ENCODE measurements around the gene AFG3L2. TPM values are rescaled to one million over a fixed set of nuclear protein-coding genes. Genes with fewer than 3 reads are reported as not detected.
"Not testable (repeated sequence)": the region's sequence is repeated elsewhere in the genome, so short reads cannot be mapped to it uniquely, and the experiment has no call there.

AFG3L2 gene
- total and polyA plus RNA-seq, 12 donors = 15.6 to 89.8 (median 47.4) TPM

DNA sequence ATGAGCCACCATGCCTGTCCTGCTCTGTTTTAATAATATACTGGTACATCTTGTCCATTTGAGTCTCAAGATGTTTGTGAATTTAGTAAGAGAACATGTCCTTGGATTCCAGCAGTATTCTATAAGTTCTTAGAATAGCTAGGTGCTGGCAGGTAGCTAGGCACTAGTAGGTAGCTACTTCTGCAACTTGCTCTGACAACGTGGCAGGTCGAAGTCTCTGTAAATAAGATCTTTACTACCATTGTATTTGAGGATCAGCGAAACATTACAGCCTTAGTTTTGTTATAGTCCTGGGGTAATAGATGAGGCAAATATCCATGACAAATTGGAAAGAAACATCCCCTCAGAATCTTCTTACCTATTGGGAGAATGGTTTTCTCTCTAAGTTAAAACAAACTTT lies 16.5 kb upstream of the AFG3L2 start:
- no peaks in the 10 kb centered on the region for H3K9me3 ChIP-seq (replicated peaks in 1 of 3)
- intact Hi-C loops (cut with DNase I) = loop anchor here (5.0 kb wide), 1 partner anchor 269 kb away; no protein-coding TSS in a partner anchor
- no peaks in the 10 kb centered on the region for H3K4me1 ChIP-seq (replicated peaks in 1 of 2)
- no peak for DNase-seq
- no peak overlapping the region for H3K27ac ChIP-seq
- no peaks in the 10 kb centered on the region for H3K36me3 ChIP-seq (replicated peaks in 1 of 2)
- TF ChIP-seq, protein P1, sequence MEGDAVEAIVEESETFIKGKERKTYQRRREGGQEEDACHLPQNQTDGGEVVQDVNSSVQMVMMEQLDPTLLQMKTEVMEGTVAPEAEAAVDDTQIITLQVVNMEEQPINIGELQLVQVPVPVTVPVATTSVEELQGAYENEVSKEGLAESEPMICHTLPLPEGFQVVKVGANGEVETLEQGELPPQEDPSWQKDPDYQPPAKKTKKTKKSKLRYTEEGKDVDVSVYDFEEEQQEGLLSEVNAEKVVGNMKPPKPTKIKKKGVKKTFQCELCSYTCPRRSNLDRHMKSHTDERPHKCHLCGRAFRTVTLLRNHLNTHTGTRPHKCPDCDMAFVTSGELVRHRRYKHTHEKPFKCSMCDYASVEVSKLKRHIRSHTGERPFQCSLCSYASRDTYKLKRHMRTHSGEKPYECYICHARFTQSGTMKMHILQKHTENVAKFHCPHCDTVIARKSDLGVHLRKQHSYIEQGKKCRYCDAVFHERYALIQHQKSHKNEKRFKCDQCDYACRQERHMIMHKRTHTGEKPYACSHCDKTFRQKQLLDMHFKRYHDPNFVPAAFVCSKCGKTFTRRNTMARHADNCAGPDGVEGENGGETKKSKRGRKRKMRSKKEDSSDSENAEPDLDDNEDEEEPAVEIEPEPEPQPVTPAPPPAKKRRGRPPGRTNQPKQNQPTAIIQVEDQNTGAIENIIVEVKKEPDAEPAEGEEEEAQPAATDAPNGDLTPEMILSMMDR (IDR thresholded peaks at IDR 0.05) = no peak
- TF ChIP-seq POLR2A (IDR thresholded peaks at IDR 0.05) = no peak
- 84 to 94% (median 86%) methylated on average over 3 of the region's 3 CpGs for WGBS, 4 donors
- no peaks in the 10 kb centered on the region for H3K27me3 ChIP-seq
- H3K4me3 ChIP-seq = no peak overlapping the region

DNA sequence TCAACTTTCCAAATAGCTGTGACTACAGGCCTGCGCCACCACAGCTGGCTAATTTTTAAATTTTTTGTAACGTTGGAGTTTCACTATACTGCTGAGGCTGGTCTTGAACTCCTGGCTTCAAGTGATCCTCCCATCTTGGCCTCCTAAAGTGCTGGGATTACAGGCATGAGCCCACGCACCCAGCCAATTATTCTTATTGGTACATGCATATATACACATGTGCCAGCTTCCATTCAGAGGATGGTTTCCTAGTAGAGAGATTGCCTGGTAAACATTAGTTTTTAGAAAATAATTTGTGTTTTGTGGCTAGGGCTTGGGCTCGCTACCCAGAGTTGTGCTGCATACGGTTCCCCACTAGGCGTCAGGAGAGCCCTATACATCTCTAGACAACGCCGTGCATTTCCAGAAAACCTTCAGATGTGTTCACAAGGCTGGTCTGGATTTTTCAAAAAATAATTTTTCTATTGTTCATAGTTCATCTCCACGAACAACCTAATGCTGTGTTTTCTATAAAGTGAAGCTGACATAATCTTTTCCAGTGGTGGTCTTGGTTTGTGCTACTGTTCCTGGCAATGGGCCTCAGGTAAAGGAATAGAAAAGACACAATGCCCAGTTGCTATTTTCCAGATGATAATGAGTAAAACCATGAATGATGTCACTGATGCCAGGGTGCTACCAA lies 14.6 kb upstream of the AFG3L2 start:
- H3K27ac ChIP-seq = no peak overlapping the region
- peak; percentile 52 to 86 (median 71) for DNase-seq
- no peaks in the 10 kb centered on the region for H3K36me3 ChIP-seq (replicated peaks in 1 of 2)
- no peaks in the 10 kb centered on the region for H3K9me3 ChIP-seq (replicated peaks in 1 of 3)
- H3K4me3 ChIP-seq = no peak overlapping the region
- no peaks in the 10 kb centered on the region for H3K4me1 ChIP-seq (replicated peaks in 1 of 2)
- TF ChIP-seq POLR2A (IDR thresholded peaks at IDR 0.05) = no peak
- TF ChIP-seq, protein P1 (IDR thresholded peaks at IDR 0.05) = peak; percentile 82 to 97 (median 93)
- no peaks in the 10 kb centered on the region for H3K27me3 ChIP-seq
- 6 to 12% (median 8%) methylated on average over 9 of the region's 9 CpGs for WGBS, 4 donors
- intact Hi-C loops (cut with DNase I) = loop anchor here (5.0 kb wide), 1 partner anchor 271 kb away; no protein-coding TSS in a partner anchor

DNA sequence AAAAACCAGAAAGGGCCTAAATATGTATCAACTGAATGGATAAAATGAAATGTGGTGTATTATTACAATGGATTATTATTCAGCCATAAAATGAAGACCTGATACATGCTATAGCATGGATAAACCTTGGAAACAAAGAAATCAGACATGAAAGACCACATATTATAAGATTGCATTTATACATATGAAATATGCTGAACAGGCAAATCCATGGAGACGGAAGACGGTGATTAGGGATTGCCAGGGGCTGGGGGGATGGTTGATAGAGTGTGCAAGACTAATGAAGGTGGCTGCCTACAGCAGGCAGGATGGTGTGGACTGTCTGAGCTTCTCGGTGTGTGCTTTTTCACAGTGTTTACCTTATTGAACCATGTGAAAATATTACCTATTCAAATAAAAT lies 11.4 kb upstream of the AFG3L2 start:
- H3K36me3 ChIP-seq (replicated peaks in 1 of 2) = no peaks in the 10 kb centered on the region
- 84 to 89% (median 85%) methylated on average over 3 of the region's 3 CpGs for WGBS, 4 donors
- intact Hi-C loops (cut with DNase I) = no loop called here

DNA sequence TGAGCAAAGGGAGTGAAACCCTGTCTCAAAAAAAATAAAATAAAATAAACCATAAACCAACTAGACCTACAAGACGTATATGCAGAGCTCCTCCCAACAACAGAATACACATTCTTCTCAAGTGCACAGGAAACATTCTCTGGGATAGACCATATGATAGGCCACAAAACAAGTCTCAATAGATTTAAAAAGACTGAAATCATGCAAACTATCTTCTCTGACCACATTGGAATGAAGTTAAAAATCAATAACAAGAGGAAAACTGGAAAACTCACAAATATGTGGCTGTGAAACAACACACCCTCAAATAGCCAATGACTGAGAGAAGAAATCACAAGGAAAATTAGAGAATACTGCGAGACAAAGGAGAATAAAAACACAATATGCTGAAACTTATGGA lies 7.2 kb upstream of the AFG3L2 start:
- no peak overlapping the region for H3K4me3 ChIP-seq
- H3K4me1 ChIP-seq (replicated peaks in 1 of 2) = no peaks in the 10 kb centered on the region
- 71 to 85% (median 83%) methylated on average over 2 of the region's 2 CpGs for WGBS, 4 donors
- H3K27ac ChIP-seq = no peak overlapping the region
- intact Hi-C loops (cut with DNase I) = no loop called here
- peaks cover 0 to 4% (median 0%) of the 10 kb centered on the region in 3 donors for H3K9me3 ChIP-seq (replicated peaks in 1 of 3)
- DNase-seq = no peak
- H3K36me3 ChIP-seq (replicated peaks in 1 of 2) = no peaks in the 10 kb centered on the region
- H3K27me3 ChIP-seq = no peaks in the 10 kb centered on the region
- TF ChIP-seq, protein P1 (IDR thresholded peaks at IDR 0.05) = no peak
- TF ChIP-seq POLR2A (IDR thresholded peaks at IDR 0.05) = no peak

More for the DNA sequence above, 11.4 kb upstream of the AFG3L2 start:
- no peak overlapping the region for H3K27ac ChIP-seq
- no peaks in the 10 kb centered on the region for H3K27me3 ChIP-seq
- DNase-seq = no peak
- no peak for TF ChIP-seq POLR2A (IDR thresholded peaks at IDR 0.05)
- TF ChIP-seq, protein P1 (IDR thresholded peaks at IDR 0.05) = no peak
- H3K9me3 ChIP-seq (replicated peaks in 1 of 3) = no peaks in the 10 kb centered on the region
- H3K4me1 ChIP-seq (replicated peaks in 1 of 2) = no peaks in the 10 kb centered on the region
- H3K4me3 ChIP-seq = no peak overlapping the region

DNA sequence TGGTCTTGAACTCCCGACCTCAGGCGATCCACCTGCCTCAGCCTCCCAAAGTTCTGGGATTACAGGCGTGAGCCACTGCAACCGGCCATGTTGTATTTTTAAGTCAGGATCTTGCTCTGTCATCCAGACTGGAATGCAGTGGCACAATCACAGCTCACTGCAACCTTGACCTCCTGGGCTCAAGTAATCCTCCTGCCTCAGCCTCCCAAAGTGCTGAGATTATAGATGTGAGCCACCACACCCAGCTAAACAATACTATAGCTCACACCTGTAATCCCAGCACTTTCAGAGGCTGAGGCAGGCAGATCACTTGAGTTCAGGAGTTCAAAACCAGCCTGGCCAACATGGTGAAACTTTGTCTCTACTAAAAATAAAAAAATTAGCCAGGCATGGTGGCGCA lies 6.7 kb upstream of the AFG3L2 start:
- H3K4me1 ChIP-seq (replicated peaks in 1 of 2); DNase-seq; H3K27me3 ChIP-seq; H3K36me3 ChIP-seq (replicated peaks in 1 of 2); H3K27ac ChIP-seq; H3K4me3 ChIP-seq; intact Hi-C loops (cut with DNase I); H3K9me3 ChIP-seq (replicated peaks in 1 of 3): not testable (repeated sequence)
- 84 to 94% (median 88%) methylated on average over 5 of the region's 5 CpGs for WGBS, 4 donors

DNA sequence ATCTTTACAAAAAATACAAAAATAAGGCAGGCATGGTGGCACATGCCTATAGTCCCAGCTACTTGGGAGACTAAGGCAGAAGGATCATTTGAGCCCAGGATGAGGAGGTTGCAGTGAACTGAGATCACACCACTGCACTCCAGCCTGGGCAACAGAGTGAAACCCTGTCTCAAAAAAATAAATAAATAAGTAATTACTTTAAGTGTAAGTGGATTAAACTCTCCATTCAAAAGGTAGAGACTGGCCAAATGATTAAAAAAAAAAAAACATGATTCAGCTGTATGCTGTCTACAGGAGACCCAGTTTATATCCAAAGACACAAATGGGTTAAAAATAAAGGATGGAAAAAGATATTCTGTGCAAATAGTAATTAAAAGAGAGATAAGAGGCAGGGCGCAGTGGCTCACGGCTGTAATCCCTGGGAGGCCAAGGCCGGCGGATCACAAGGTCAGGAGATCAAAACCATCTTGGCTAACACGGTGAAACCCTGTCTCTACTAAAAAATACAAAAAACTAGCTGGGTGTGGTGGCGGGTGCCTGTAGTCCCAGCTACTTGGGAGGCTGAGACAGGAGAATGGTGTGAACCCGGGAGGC lies 5.3 kb upstream of the AFG3L2 start:
- DNase-seq; intact Hi-C loops (cut with DNase I); H3K9me3 ChIP-seq (replicated peaks in 1 of 3); H3K36me3 ChIP-seq (replicated peaks in 1 of 2); H3K27me3 ChIP-seq; H3K4me3 ChIP-seq; H3K27ac ChIP-seq; H3K4me1 ChIP-seq (replicated peaks in 1 of 2): not testable (repeated sequence)
- WGBS, 4 donors = 61 to 69% (median 66%) methylated on average over 7 of the region's 7 CpGs

DNA sequence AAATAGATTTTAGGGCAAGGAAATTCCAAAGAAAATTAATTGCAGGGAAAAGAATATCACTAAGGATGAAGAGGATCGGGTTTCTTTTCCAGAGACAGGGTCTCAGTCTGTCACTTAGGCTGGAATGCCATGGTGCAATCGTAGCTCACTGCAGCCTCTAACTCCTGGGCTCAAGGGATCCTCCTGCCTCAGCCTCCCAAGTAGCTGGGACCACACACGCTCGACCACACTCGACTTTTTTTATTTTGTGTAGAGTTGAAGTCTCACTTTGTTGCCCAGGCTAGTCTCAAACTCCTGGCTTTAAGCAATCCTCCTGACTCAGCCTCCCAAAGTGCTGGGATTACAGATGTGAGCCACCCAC lies 1.2 kb upstream of the AFG3L2 start:
- 61 to 67% (median 64%) methylated on average over 5 of the region's 5 CpGs for WGBS, 4 donors
- H3K36me3 ChIP-seq (replicated peaks in 1 of 2); H3K9me3 ChIP-seq (replicated peaks in 1 of 3); H3K27me3 ChIP-seq; DNase-seq: not testable (repeated sequence)
- Histone ChIP-seq H3K27ac (peak overlapping the region in 2 of 5 donors; percentile 92 to 100), H3K4me3 (peak overlapping the region in 1 of 4 donors; percentile 55), H3K4me1 (replicated peaks in 1 of 2) (peaks cover 12 to 34% of the 10 kb centered on the region in 2 donors)
- intact Hi-C loops (cut with DNase I) = loop anchor here in 1 of 2 donors (10.0 kb wide), 1 partner anchor 63 kb away; no protein-coding TSS in a partner anchor

Data from adrenal gland (tissue), 12 donors.